ENCODE data around the gene ELF3.
"Not testable (repeated sequence)": the region's sequence is repeated elsewhere in the genome, so short reads cannot be mapped to it uniquely, and the experiment has no call there.

Gene ELF3

DNA sequence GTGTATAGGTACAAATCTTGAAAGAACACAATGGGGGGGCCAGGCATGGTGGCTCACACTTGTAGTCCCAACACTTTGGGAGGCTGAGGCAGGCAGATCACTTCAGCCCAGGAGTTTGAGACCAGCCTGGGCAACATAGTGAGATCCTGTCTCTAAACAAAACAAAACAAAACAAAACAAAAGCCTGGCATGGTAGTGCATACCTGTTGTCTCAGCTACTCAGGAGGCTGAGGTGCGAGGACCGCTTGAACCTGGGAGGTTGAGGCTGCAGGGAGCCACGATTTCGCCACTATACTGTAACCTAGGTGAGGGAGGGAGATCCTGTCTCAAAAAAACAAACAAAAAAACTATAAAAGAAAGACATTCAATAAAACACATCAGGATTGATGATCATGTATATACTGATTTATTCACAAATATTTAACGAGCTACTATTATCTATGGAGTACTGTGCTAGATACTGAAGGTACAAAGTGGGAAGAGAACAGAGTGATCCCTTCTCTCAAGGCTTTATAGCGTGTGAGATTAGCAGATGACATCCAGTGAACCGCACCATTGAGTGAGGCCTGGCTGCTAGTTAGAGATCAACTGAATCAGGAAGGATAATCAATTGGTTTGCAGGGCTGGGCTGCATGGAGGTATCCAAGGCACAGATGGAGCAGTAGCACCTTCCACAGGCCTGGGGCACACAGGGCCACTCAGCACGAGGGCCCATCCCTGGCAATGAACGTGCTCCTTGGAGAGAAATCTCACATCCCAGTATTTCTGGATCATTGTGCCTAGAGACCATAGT is 26.4 kb downstream of the ELF3 start:
- DNase-seq: no peak

DNA sequence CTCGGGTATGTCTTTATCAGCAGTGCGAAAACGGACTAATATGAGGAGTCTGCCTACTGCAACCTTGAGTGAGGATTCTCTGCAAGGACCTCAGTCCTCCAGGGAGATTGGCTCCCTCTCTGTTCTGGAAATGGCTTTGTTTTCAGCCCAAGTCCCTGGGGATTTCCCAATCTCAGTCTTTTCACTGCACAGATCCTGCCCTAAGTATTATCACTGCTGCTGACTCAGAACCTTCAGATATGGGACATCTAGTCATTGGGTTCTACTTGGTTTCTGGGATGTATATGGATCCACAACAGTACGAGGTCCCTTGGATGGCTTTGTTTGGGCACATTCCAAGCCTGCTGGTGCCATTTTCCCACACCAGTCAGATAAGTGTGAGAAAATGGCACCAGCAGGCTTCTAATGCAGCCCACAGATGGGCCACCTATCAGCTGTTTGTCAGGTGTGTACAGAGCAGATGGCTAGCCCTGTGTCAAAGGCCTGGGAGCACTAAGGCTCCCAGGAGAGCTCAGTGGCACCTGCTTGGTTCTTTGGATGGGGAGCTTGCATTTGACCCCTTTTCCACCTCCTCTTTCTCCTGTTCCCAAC is 27.4 kb downstream of the ELF3 start:
- DNase-seq: no peak

DNA sequence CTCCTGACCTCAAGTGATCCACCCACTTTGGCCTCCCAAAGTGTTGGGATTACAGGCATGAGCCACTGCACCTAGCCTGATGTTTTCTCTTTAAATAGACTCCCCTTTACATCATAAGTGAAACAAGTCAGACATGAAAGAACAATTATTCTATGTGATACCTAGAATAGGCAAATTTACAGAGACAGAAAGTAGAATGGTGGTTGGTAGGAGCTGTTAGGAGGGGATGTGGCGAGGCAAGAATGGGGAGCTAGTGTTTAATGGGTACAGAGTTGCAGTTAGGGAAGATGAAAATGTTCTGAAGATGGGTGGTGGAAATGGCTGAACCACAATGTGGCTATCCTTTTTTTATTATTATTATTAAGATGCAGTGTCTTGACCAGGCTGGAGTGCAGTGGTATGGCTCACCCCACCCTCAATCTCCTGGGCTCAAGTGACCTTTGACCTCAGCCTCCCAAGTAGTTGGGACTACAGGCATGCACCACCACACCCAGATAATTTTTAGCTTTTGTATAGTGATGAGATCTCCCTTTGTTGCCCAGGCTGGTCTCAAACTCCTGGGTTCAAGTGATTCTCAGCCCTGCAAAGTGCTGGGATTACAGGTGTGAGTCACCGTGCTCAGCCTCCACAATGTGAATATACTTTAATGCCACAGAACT is 28.4 kb downstream of the ELF3 start:
- no peak for DNase-seq

DNA sequence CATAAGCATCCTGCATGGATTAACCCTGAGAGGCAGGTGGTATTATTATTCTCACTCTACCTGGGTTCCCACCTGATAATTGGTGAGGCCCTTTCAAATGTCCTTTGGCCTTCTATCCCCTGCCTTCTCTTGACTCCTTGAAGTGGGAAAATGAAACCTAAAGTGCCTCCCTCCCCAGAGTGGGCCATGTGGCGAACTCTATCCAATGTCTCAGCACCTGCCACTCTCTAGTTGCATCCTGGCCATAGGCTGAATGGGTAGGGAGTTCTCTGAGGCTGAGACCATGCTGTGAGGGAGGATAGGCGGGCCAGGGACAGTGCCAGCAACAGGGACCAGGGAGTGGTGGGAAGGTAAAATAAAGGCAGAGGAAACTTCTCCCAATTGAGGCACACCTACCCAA is 35.3 kb downstream of the ELF3 start:
- DNase-seq: no peak

DNA sequence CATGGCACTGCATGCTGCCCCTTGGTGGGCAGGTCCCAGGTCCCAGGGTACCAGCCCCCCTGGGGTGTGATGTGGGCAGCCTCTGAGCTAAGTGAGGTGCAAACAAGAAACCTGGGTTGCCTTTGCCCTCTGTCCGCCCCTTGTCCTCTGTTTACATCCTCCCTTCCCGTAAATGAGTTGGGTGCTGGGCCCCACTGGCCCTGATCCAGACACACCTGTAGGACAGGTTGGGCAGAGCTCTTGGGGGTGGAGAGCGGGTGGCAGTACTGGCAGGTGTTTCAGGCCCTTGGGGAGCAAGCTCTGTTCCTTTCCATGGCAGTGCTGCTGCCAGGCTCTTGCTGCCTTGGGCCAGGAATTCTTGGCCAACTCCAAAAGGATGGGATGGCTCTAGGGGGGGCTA is 35.8 kb downstream of the ELF3 start:
- DNase-seq: no peak

DNA sequence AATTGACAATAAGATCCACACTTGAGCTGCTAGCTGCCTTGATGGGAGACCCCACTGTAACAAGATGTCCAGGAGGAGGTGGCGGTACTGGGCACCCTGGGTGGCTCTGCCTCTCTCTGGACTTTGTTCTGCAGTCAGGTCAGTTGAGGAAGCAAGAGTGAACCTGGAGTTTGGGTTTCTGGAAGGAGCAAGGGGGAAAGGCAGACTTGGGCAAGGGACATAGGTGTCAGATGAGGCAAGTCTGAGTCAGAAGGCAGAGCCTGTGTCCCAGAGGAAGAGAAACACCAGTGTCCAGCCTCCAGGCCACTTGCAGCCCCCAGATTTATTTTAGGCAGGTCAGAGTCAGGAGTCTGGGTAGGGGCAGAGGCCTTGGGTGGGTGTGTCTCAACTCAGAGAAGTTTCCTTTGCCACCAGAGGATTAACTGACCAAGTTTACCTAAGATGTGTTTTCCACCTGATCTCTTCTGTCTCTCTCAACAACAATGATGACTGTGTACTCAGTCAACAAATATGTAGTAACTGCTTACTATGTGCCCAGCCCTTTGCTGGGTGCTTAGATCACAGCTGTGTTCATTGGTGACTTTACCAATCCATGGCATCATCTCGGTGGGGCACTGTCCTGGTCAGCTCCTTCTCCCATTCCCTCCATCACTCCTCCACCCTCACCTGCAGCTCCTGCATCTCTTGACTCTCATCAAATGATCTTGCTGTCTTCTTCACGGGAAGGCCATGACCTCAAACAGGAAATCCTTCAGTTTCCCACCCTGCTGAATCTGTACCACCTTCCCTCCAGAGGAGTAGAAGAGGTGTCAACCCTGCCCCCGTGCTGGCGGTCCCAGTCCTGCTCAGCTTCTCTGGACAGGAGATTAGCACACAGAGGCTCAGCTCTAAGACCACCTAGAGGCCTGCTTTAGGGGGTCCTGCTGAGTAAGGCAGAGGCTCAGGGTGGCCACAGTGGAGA is 36.6 kb downstream of the ELF3 start:
- DNase-seq: no peak

DNA sequence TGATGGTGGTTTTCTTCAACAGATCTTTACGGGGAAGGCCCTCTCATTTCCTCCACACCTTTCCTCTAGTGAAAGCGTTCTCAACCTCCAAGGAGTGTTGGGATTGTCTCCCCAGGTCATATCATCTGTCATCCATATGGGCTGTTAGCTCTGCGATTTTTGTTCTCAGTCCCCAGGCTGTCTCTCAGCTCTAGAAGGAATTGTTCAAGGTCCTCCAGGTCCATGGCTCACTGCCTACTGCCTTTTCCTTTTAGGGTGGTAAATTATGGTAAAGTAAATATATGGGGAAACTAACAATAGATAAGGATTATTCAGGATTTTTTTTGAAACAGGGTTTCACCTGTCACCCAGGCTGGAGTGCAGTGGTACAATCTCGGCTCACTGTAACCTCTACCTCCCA is 37.6 kb downstream of the ELF3 start:
- no peak for DNase-seq

DNA sequence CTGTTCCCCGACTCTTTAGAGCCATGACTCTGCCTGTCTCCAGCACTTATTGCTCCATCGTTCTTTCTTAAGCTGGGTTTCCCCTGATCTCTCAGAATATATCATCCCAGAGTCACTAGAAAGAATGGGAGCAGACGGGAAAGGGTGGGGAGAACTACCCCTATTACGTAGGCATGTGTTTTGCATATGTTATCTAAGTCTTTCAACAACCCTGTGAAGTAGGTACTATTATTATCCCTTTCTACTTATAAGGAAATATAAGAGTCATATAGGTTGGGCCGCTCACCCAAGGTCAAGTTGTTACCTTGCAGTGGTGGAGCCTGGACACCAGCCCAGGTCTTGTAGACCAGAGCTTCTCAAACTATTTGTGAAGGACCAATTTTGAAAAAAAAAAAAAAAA is 38.7 kb downstream of the ELF3 start:
- DNase-seq: no peak

DNA sequence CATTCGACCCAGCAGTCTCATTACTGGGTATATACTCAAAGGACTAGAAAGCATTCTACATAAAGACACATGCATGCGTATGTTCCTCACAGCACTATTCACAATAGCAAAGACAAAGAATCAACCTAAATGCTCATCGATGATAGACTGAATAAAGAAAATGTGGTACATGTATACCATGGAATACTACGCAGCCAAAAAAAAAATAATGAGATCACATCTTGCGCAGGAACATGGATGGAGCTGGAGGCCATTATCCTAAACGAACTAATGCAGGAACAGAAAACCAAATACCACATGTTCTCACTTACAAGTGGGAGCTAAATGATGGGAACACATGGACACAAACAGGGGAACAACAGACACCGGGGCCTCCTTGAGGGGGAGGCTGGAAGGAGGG is 43.7 kb downstream of the ELF3 start:
- no peak for DNase-seq

DNA sequence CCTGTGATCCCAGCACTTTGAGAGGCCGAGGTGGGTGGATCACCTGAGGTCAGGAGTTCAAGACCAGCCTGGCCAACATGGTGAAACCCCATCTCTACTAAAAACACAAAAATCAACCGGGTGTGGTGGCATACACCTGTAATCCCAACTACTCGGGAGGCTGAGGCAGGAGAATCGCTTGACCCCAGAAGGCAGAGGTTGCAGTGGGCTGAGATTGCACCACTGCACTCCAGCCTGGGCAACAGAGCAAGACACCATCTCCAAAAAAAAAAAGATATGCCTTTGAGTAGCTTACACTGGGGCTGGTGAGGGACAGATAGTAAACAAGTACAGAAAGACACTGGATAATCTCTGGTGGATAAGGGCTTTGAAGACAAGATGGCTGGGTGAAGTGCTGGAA is 44.3 kb downstream of the ELF3 start:
- DNase-seq: not testable (repeated sequence)

DNA sequence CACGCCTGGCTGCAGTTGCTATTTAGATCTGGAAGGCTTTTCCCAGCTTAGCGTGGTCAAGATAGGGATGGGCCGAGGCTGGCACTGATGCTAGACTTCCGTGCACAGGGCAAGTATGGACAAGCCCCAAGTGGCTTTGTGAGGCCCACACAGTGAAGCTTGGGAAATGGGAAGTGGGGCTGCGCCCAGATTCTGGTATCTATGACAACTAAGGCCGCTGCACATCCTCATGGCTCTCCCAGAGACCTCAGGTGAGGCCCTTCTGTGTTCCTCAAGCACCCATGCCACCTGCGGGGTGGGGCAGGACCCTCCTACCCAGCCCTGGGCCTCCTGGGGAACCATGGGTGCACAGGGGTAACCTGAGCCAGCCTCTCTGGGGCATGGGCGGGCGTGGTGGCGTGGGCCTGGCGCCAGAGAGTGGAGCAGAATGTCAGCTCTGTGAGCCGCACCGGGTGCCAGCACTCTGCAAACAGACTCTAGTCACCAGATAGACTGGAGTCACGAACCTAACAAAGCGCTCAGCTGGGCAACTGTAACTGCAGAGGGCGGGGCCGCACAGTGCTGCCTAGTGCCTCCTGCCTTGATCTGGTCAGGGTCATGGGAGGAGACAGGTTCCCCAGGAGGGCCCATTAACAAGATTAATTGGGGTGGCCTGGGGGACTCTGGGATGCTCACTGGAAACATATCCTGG is 46.4 kb downstream of the ELF3 start:
- no peak for DNase-seq

DNA sequence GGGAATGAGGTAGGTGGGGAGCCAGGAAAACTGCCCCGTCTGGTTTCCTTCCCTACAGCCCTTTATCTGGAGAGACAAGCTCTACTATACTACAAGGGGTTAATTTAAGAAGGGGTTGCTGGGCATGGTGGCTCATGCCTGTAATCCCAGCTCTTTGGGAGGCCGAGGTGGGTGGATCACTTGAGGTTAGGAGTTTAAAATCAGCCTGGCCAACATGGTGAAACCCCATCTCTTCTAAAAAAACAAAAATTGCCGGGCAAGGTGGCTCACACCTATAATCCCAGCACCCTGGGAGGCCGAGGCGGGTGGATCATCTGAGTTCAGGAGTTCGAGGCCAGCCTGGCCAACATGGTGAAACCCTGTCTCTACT is 46.9 kb downstream of the ELF3 start:
- DNase-seq: not testable (repeated sequence)

DNA sequence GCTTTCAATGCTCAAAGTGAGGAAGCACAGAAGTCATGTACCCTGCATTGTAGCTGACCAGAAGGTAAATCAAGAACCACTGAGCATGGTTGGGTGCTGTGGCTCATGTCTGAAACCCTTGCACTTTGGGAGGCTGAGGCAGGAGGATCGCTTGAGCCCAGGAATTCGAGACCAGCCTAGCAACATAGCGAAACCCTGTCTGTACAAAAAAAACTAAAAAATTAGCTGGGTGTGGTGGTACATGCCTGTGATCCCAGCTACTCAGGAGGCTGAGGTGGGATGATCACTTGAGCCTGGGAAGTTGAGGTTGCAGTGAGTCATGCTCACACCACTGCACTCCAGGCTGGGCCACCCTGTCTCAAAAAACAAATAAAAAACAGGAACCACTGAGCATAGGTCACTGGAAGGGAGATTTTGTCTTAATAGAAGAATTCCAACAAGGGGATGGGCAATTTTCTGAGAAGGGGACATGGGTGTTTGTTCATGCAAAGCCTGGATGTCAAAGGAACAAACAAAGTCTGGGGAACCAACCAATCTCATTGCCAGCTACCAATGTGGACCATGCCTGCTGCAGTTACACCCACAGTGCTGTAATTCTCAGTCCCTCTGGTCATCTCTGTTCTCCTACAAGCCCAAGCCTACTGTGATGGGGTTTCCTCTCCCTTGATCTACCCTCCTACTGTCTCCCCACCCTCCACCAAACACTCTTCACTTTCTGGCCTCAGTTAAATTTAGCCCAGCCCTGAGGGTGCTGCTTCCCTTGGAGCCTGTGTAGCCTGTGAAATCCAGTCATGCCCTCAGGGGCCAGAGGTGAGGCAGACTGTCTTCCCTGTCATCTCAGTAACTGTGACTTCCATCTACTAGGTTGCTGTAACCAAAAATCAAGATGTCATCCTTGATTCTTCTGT is 47.9 kb downstream of the ELF3 start:
- no peak for DNase-seq

DNA sequence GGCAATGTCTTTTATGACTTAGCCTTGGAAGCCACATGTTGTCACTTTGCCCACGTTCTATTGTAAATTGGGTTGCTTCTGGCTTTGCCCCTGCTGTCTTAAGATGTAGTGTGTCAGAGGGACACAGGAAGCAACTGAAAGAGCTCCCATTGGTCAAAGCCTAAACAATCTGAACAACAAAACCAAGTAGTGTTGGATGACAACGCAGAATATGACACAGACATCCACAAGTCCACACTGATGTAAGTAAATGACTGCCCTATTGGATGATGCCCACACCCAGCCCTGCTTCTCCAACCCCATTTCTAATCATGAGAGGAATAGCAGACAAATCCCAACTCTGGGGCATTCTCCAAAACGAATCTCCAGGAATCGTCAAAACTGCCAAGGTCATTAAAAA is 50.7 kb downstream of the ELF3 start:
- DNase-seq: no peak

DNA sequence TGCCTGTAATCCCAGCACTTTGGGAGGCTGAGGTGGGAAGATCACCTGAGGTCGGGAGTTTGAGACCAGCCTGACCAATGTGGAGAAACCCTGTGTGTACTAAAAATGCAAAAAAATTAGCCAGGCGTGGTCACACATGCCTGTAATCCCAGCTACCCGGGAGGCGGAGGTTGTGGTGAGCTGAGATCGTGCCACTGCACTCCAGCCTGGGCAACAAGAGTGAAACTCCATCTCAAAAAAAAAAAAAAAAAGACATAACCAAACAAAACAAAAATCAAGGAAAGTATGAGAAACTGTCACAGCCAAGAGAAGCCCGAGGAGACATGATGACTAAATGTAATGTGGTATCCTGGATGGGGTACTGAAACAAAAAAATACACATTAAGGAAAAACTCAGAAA is 51.4 kb downstream of the ELF3 start:
- DNase-seq: not testable (repeated sequence)

DNA sequence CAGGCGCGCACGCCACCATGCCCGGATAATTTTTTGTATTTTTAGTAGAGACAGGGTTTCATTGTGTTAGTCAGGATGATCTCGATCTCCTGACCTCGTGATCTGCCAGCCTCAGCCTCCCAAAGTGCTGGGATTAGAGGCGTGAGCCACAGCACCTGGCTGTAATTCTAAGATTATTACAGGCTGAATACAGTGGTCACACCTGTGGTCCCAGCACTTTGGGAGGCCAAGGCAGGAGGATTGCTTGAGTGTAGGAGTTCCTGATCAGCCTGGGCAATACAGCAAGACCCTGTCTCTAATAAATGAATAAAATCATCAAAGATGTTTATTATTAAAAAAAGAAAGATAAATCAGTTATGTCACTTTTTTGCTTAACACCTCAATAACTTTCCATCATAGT is 52.2 kb downstream of the ELF3 start:
- DNase-seq: not testable (repeated sequence)

DNA sequence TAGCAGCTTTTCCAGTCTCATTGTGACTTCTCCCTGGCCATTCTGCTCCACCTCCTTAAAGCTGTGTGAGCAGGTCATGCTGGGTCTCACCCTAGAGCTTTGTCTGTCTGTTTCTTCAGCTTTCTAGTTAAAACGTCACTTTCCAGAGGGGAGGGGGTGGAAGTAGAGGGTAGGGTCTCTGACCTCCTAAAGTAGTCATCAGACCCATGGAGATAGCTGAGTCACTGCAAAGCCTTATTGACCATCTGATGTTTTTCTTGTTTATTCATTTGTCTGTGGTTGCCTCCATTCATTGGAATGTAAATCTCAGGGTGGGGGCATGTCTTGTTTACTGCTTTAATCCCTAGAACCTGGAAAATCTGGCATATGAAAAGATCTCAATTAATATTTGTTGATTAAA is 52.7 kb downstream of the ELF3 start:
- DNase-seq: no peak

DNA sequence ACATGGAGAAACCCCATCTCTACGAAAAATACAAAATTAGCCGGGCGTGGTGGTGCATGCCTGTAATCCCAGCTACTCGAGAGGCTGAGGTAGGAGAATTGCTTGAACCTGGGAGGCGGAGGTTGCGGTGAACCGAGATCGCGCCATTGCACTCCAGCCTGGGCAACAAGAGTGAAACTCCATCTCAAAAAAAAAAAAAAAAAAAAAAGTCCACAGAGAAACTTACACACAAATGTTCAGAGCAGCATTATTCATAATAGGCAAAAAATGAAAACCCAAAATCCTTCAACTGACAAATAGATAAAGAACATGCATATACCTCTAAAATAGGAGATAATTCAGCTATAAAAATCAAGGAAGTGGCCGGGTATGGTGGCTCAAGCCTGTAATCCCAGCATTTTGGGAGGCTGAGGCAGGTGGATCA is 54.5 kb downstream of the ELF3 start:
- DNase-seq: not testable (repeated sequence)
